B cell (primary cell): Measurements from ENCODE around the gene MAD2L1BP. TPM values are rescaled to one million over a fixed set of nuclear protein-coding genes. Genes with fewer than 3 reads are reported as not detected.

ENCODE experiments used
- ATAC-seq: fragments of 200-7000 bp; cut with Tn5 transposase; one replicate; pipeline ENCODE4 v1.10.0; 2021; ENCODE audit warnings: low read depth, mild to moderate bottlenecking, moderate number of reproducible peaks, moderate library complexity
- CTCF ChIA-PET: fragments of 350-600 bp; sonication (Branson Sonifier 250); formaldehyde crosslinking; loops from one replicate; lab custom pipeline; 2021; ENCODE audit warnings: antibody characterized with exemption, inconsistent platforms; lab: Charles Lee
- POLR2A ChIA-PET: fragments of 350-600 bp; sonication (Branson Sonifier 250); formaldehyde crosslinking; loops from one replicate; lab custom pipeline; 2021; ENCODE audit warnings: antibody characterized with exemption; lab: Charles Lee
- DNase-seq: peaks from one replicate; pipeline ENCODE4 v3.0.0; 2013
- H2AFZ ChIP-seq: 2 replicates; pipeline ENCODE4 v1.6.1; 2012; ENCODE audit warnings: mild to moderate bottlenecking, low read depth, low read length; ENCODE audit not compliant: insufficient read depth, poor library complexity, severe bottlenecking
- H3K27ac ChIP-seq, 2 donors: 1 replicate in 1 of 2; 2 replicates in 1 of 2; pipeline ENCODE4 v1.5.1; 2012 to 2013; ENCODE audit warnings: low read length in 2 of 2, mild to moderate bottlenecking in 2 of 2, moderate library complexity in 1 of 2
- H3K27me3 ChIP-seq, 4 experiments: fragments of 200-600 bp in 1 of 4; sonication (generic) in 1 of 4; replicated peaks in 1 of 4; 1 replicate in 2 of 4; 2 replicates in 2 of 4; pipeline versions ENCODE4 v1.6.1 to v1.7.0; 2013 to 2016; ENCODE audit warnings: low read length in 3 of 4, mild to moderate bottlenecking in 2 of 4, mixed read lengths in 1 of 4, moderate library complexity in 1 of 4; ENCODE audit not compliant: insufficient read depth in 4 of 4, control insufficient read depth in 3 of 4; ENCODE audit errors: control extremely low read depth in 1 of 4
- H3K36me3 ChIP-seq, 2 experiments: replicated peaks in 1 of 2; 1 replicate in 1 of 2; 2 replicates in 1 of 2; pipeline versions ENCODE4 v1.6.1 to v1.7.1; 2013; ENCODE audit warnings: low read length in 1 of 2; ENCODE audit not compliant: insufficient read depth in 2 of 2, control insufficient read depth in 1 of 2; ENCODE audit errors: control extremely low read depth in 1 of 2, extremely low read depth in 1 of 2
- H3K4me1 ChIP-seq, 2 donors: fragments of 200-600 bp in 1 of 2; sonication (generic) in 1 of 2; 1 replicate in 1 of 2; 2 replicates in 1 of 2; pipeline versions ENCODE4 v1.5.1 to v1.6.1; 2013 to 2017; ENCODE audit warnings: low read length in 2 of 2; ENCODE audit not compliant: control insufficient read depth in 2 of 2, insufficient read depth in 2 of 2
- H3K4me2 ChIP-seq: replicated peaks from 2 replicates; pipeline ENCODE3; 2012; ENCODE audit warnings: mild to moderate bottlenecking, low read depth, low read length; ENCODE audit not compliant: poor library complexity, severe bottlenecking
- H3K4me3 ChIP-seq, 5 experiments: fragments of 200-600 bp in 1 of 5; sonication (generic) in 1 of 5; 1 replicate in 3 of 5; 2 replicates in 2 of 5; pipeline versions ENCODE4 v1.5.1 to v1.7.0; 2011 to 2016; ENCODE audit warnings: low read length in 4 of 5, mild to moderate bottlenecking in 4 of 5, low read depth in 2 of 5, control low read depth in 1 of 5, moderate library complexity in 1 of 5; ENCODE audit not compliant: insufficient read depth in 1 of 5; ENCODE audit errors: control extremely low read depth in 1 of 5, extremely low read depth in 1 of 5
- H3K79me2 ChIP-seq: fragments of 200-600 bp; sonication (generic); one replicate; pipeline ENCODE4 v1.6.0; 2016; ENCODE audit warnings: low read length; ENCODE audit not compliant: control insufficient read depth, insufficient read depth
- H3K9ac ChIP-seq: fragments of 200-600 bp; sonication (generic); 2 replicates; pipeline ENCODE4 v1.6.1; 2017; ENCODE audit warnings: mild to moderate bottlenecking, low read length, moderate library complexity
- H3K9me3 ChIP-seq, 3 donors: one replicate each; pipeline versions ENCODE4 v1.6.1 to v1.7.1; 2013; ENCODE audit warnings: low read length in 2 of 3; ENCODE audit not compliant: control insufficient read depth in 2 of 3, insufficient read depth in 1 of 3; ENCODE audit errors: control extremely low read depth in 1 of 3
- H4K20me1 ChIP-seq: 2 replicates; pipeline ENCODE4 v1.6.0; 2012; ENCODE audit warnings: mild to moderate bottlenecking, low read length; ENCODE audit not compliant: insufficient read depth, control insufficient read depth, poor library complexity, severe bottlenecking
- H3K27ac Mint-ChIP-seq: one replicate; pipeline ENCODE4 v1.8.0; 2021; ENCODE audit warnings: mixed read lengths
- H3K27me3 Mint-ChIP-seq: one replicate; pipeline ENCODE4 v1.8.0; 2021; ENCODE audit warnings: mixed read lengths
- H3K4me1 Mint-ChIP-seq: one replicate; pipeline ENCODE4 v1.8.0; 2021; ENCODE audit warnings: mixed read lengths
- H3K4me3 Mint-ChIP-seq: one replicate; pipeline ENCODE4 v1.8.0; 2021; ENCODE audit warnings: mixed read lengths
- H3K9me3 Mint-ChIP-seq: one replicate; pipeline ENCODE4 v1.8.0; 2022; ENCODE audit warnings: mixed read lengths; ENCODE audit not compliant: insufficient read depth
- CTCF ChIP-seq: fragments of 200-600 bp; IDR thresholded peaks from one replicate; pipeline ENCODE4 v1.8.0; 2022; ENCODE audit warnings: antibody characterized with exemption, mild to moderate bottlenecking
- WGBS: methylation state at CpG from one replicate; pipeline ENCODE4 v1.1.5; 2013; ENCODE audit warnings: missing lambda C conversion rate; ENCODE audit not compliant: insufficient coverage; 5-methylcytosine and 5-hydroxymethylcytosine counted together
- intact Hi-C: fragments of 100-400 bp; cut with micrococcal nuclease; formaldehyde crosslinking; loops from one replicate; pipeline ENCODE4 v1.10.0; 2022
- polyA plus RNA-seq: library from polyadenylated mRNA; depleted of rRNA; stranded (reverse); fragments of >200 nt; gene quantifications from 2 replicates; pipeline ENCODE4 v1.2.3, GENCODE V29; 2012
- total RNA-seq, 2 donors: library from RNA; stranded (reverse); fragments of 120-200 nt in 1 of 2; gene quantifications; 1 replicate in 1 of 2; 2 replicates in 1 of 2; pipeline versions ENCODE4 v1.2.3 to v1.2.4, GENCODE V29; 2013 to 2022

Gene MAD2L1BP
- total and polyA plus RNA-seq, 2 donors (not counting 1 experiment from before 2014, with no cell fraction given), result 32.7 to 35.4 TPM

- no peaks in the 10 kb centered on the region for H3K27me3 ChIP-seq
- peaks cover 22 to 33% of the 10 kb centered on the region in 2 donors for H3K4me1 ChIP-seq
- peaks cover 0 to 29% of the 10 kb centered on the region in 2 experiments for H3K36me3 ChIP-seq
- H3K4me1 Mint-ChIP-seq, result peaks cover 30% of the 10 kb centered on the region
- H3K27ac Mint-ChIP-seq, result peak within 1 kb of the TSS; percentile 99
- no peaks in the 10 kb centered on the region for H3K9me3 Mint-ChIP-seq
- intact Hi-C loops, result loop anchor here (1.0 to 10.0 kb wide), 11 partner anchors 16 to 700 kb away; partner anchors contain the start of genes CNPY3, DNPH1, KLHDC3 and MRPS18A
- H3K4me3 Mint-ChIP-seq, result peak within 1 kb of the TSS; percentile 100
- H3K27ac ChIP-seq, result peak within 1 kb of the TSS; percentile 84
- ChIA-PET POLR2A (interaction anchor here (0.6 to 1.7 kb wide), 12 partner anchors 16 to 1065 kb away, joined by 3 to 9 read pairs (median 3); partner anchors contain the start of genes AARS2, HSP90AB1, POLH and RSPH9), CTCF (interaction anchor here (0.7 to 2.5 kb wide), 5 partner anchors 17 to 450 kb away, joined by 4 to 14 read pairs (median 5); no protein-coding TSS in a partner anchor)
- TF ChIP-seq CTCF, result no peak
- H3K4me3 ChIP-seq, result peak within 1 kb of the TSS; percentile 79 to 96 (median 90)
- peaks cover 25% of the 10 kb centered on the region for H3K79me2 ChIP-seq
- H2AFZ ChIP-seq, result peak within 1 kb of the TSS; percentile 96
- WGBS, result 0% methylated on average over 46 of the region's 46 CpGs
- no peaks in the 10 kb centered on the region for H3K27me3 Mint-ChIP-seq
- ATAC-seq (peak; percentile 86), DNase-seq (peak; percentile 97)
- peaks cover 0 to 3% (median 0%) of the 10 kb centered on the region in 3 donors for H3K9me3 ChIP-seq
- H3K9ac ChIP-seq, result peak within 1 kb of the TSS; percentile 97
- peak within 1 kb of the TSS; percentile 96 for H3K4me2 ChIP-seq
- peaks cover 3% of the 10 kb centered on the region for H4K20me1 ChIP-seq
Measured at GRCh38 chr6:43629104-43629504, 6.5 kb upstream of the MAD2L1BP start, which contains the start of gene GTPBP2. Gene GTPBP2 (minus strand): TSS chr6:43629264. CDS start chr6:43629162, 102 bp downstream.
